Effector memory CD4-positive, alpha-beta T cell (primary cell): ENCODE results near the gene GRAP2.

ENCODE experiments used
- DNase-seq, 3 donors: peaks; one replicate each; pipeline ENCODE4 v3.0.0-alpha.2; 2020
- H3K27ac ChIP-seq: 2 replicates; pipeline ENCODE4 v1.7.0; 2013; ENCODE audit warnings: mild to moderate bottlenecking, low read length, moderate library complexity; ENCODE audit not compliant: insufficient read depth, poor library complexity, severe bottlenecking
- H3K27me3 ChIP-seq: replicated peaks from 2 replicates; pipeline ENCODE4 v1.7.0; 2013; ENCODE audit warnings: mild to moderate bottlenecking, low read length; ENCODE audit not compliant: insufficient read depth, control insufficient read depth, poor library complexity, severe bottlenecking
- H3K36me3 ChIP-seq: 2 replicates; pipeline ENCODE4 v1.7.0; 2013; ENCODE audit warnings: mild to moderate bottlenecking, low read length, moderate library complexity; ENCODE audit not compliant: control insufficient read depth, insufficient read depth
- H3K4me1 ChIP-seq: 2 replicates; pipeline ENCODE4 v1.7.0; 2013; ENCODE audit warnings: low read length, mild to moderate bottlenecking; ENCODE audit not compliant: control insufficient read depth, insufficient read depth, poor library complexity, severe bottlenecking
- H3K4me3 ChIP-seq: 2 replicates; pipeline ENCODE4 v1.7.0; 2013; ENCODE audit warnings: low read length, low read depth, mild to moderate bottlenecking; ENCODE audit not compliant: insufficient read depth, poor library complexity, severe bottlenecking
- H3K9me3 ChIP-seq: 2 replicates; pipeline ENCODE4 v1.7.0; 2013; ENCODE audit warnings: mild to moderate bottlenecking, low read length, moderate library complexity; ENCODE audit not compliant: control insufficient read depth

Gene GRAP2

GRCh38 chr22:40022536-40023240 is 121.8 kb downstream of the GRAP2 start:
- H3K4me3 ChIP-seq: no peak overlapping the region
- no peaks in the 10 kb centered on the region for H3K27me3 ChIP-seq
- H3K4me1 ChIP-seq: no peaks in the 10 kb centered on the region
- DNase-seq: no peak
- H3K9me3 ChIP-seq: no peaks in the 10 kb centered on the region
- no peak overlapping the region for H3K27ac ChIP-seq
- no peaks in the 10 kb centered on the region for H3K36me3 ChIP-seq
